GM18520 (cell line): ENCODE measurements around the gene LYSET.
"Not testable (repeated sequence)": the region's sequence is repeated elsewhere in the genome, so short reads cannot be mapped to it uniquely, and the experiment has no call there.

Experiments used
- ATAC-seq: cut with Tn5 transposase; IDR thresholded peaks from one replicate; pipeline ENCODE4 v1.9.1; 2021; ENCODE audit not compliant: unreplicated experiment

The LYSET gene

GRCh38 chr14:93165271-93166265, 19.5 kb upstream of the LYSET start:
- not testable (repeated sequence) for ATAC-seq

DNA sequence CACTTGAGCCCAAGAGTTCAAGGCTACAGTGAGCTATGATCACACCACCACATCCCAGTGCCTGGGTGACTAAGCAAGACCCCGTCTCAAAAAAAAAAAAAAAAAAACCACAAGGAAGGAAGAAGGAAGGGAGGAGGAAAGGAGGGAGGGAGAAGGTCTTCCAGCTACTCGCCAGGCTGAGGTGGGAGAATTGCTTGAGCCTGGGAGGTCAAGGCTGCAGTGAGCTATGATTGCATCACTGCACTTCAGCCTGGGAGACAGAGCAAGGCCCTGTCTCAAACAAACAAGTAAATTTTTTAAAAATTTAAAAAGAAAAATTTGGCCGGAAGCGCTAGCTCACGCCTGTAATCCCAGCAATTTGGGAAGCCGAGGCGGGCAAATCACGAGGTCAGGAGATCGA, 16.5 kb upstream of the LYSET start:
- ATAC-seq, result not testable (repeated sequence)

GRCh38 chr14:93169619-93170018, 15.5 kb upstream of the LYSET start:
- ATAC-seq, result not testable (repeated sequence)

DNA sequence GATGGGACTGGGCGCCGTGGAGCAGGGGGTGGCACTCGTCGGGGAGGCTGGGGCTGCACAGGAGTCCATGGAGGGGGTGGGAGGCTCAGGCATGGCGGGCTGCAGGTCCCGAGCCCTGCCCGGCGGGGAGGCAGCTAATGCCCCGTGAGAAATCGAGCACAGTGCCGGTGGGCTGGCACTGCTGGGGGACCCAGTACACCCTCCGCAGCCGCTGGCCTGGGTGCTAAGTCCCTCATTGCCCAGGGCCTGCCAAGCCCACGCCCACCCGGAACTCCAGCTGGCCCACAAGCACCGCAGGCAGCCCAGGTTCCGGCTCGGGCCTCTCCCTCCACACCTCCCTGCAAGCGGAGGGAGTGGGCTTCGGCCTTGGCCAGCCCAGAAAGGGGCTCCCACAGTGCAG, 15.0 kb upstream of the LYSET start:
- ATAC-seq, result not testable (repeated sequence)

DNA sequence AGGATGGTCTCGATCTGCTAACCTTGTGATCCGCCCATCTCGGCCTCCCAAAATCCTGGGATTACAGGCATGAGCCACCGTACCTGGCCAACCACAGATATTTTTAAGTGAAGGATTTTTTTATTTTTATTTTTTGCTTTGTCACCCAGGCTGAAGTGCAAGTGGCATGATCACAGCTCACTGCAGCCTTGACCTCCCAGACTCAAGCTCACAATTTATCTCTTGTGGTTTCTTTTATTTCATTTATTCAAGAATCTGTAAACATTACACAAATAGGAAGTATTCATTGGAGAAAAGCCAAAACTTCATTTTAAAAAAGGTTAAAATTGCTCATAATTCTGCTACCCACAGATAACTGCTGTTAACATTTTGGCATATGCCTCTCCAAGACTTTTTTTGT, 13.7 kb upstream of the LYSET start:
- ATAC-seq, result no peak

GRCh38 chr14:93173943-93174395, 11.1 kb upstream of the LYSET start:
- ATAC-seq, result no peak

- not testable (repeated sequence) for ATAC-seq
These were observed 10.4 kb upstream of the LYSET start for GRCh38 chr14:93174731-93175130.

GRCh38 chr14:93175492-93175891, 9.6 kb upstream of the LYSET start:
- no peak for ATAC-seq

- no peak for ATAC-seq
These were observed 1.4 kb upstream of the LYSET start for GRCh38 chr14:93183596-93184317.

GRCh38 chr14:93185349-93185720, 218 bp downstream of the LYSET start:
- no peak for ATAC-seq

GRCh38 chr14:93186466-93186865, 1.3 kb downstream of the LYSET start:
- ATAC-seq, result no peak

- no peak for ATAC-seq
These were observed 1.8 kb downstream of the LYSET start for GRCh38 chr14:93186956-93187355.

DNA sequence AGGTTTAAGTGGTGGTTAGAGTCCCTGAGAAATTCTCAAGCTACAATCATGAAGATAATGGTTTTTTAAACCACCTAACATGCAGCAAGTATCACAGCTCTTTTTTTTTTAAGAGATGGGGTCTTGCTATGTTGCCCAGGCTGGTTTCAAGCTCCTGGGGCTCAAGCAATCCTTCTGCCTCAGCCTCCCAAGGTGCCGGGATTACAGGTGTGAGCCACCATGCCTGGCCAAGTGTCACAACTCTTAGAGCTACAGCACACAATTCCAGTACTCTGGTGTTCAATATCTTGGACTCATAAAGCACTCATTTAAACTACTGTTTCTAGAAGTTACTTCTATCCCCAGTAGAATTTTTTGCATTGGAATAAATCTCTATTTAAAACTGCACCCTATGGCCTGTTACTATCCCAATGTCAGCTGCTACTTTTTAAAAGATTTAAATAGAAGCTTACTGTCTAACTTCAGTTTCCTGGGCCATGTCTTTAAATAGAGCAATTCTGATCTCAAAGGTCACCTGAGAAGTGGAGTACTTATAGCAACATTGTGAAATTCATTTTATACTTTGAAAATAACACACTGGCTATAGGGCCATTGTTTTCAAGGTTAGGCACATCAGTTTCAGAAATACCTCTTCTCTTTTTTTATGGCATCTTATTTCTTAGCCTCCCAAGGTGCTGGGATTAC, 10.3 kb downstream of the LYSET start:
- ATAC-seq, result no peak

DNA sequence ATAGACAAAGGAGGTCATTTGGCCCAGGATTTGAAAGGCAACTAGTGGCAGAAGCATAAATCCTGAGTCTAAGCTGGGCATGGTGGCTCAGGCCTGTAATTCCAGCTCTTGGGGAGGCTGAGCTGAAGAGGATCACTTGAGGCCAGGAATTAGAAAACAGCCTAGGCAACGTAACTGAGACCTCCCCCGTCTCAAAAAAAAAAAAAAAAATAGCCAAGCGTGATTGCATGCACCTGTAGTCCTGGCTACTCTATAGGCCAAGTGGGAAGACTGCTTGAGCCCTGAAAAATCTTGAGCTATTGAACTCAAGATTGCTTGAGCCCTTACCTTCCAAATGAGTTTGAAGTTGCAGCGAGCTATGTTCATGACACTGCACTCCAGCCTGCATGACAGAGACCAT, 13.9 kb downstream of the LYSET start:
- ATAC-seq, result no peak

DNA sequence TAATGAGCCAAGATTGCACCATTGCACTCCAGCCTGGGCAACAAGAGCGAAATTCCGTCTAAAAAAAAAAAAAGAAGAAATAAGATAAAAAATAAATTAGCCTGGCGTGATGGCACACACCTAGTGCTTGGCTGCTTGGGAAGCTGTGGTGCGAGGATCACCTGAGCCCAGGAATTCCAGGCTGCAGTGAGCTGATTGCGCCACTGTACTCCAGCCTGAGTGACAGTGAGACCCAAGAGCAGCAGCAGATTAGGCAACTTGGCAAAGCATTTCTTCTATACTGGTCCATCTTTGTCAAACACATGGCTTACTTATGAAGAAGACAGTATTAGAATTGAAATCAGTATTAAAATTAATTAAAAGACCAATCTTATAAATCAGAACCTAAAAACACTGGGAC, 15.4 kb downstream of the LYSET start:
- no peak for ATAC-seq

DNA sequence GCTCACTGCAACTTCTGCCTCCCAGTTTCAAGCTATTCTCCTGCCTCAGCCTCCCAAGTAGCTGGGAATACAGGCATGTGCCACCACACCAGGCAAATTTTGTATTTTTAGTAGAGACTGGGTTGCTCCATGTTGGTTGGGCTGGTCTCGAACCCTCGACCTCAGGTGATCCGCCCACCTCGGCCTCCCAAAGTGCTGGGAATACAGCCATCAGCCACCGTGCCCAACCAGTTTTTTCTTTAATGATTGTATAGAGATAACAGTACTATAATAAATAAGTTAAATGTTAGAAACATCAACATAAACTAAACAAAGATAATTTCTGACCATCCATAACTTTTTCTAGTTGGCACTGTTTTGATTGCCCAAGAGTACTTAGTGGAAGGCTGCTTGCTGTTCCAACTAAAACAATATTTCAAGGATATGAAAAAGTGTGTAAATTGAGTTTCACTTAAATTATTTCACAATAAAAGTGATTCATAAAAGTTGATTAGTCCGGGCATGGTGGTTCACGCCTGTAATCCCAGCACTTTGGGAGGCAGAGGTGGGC, 16.1 kb downstream of the LYSET start:
- no peak for ATAC-seq

GRCh38 chr14:93206793-93207467, 21.8 kb downstream of the LYSET start, which contains the start of the genes GON7 and UBR7:
Gene GON7, minus strand, starts transcription at chr14:93207065. Its CDS starts 28 bp downstream, at chr14:93207037.
Gene UBR7, plus strand, starts transcription at chr14:93207256. Its CDS starts 36 bp downstream, at chr14:93207292.
- peak; percentile 81 for ATAC-seq

- peak; percentile 11 for ATAC-seq
These were observed 22.6 kb downstream of the LYSET start for GRCh38 chr14:93207468-93208308.

GRCh38 chr14:93212432-93212831, 27.3 kb downstream of the LYSET start:
- ATAC-seq, result peak; percentile 74
